ENCODE results near the gene PDXK. TPM values are rescaled to one million over a fixed set of nuclear protein-coding genes. Genes with fewer than 3 reads are reported as not detected.
A peak's percentile ranks its signal among the peaks of the same experiment; 100 is the strongest.

Gene PDXK
- total and polyA plus RNA-seq, 5 experiments from 2014 or later, result 27.1 to 60.6 (median 36.0) TPM

- peak overlapping the region in 2 of 10 donors; percentile 43 to 56 for H3K27ac Mint-ChIP-seq
- no peak overlapping the region for H3K4me3 Mint-ChIP-seq
- peaks cover 0 to 17% (median 2%) of the 10 kb centered on the region in 4 donors for H3K4me1 Mint-ChIP-seq
- H3K9me3 Mint-ChIP-seq, result no peaks in the 10 kb centered on the region
- peaks cover 0 to 53% (median 5%) of the 10 kb centered on the region in 3 donors for H3K36me3 Mint-ChIP-seq
- POLR2A ChIA-PET, result no interaction called here
- peak in 1 of 2 donors; percentile 14 for ATAC-seq
- DNase-seq, result no peak
- no peaks in the 10 kb centered on the region for H3K27me3 Mint-ChIP-seq
Observed at GRCh38 chr21:43803558-43804300, 84.8 kb downstream of the PDXK start.

- ATAC-seq, result peak in 1 of 2 donors; percentile 73
- Mint-ChIP-seq H3K36me3 (peaks cover 0 to 41% (median 0%) of the 10 kb centered on the region in 3 donors), H3K4me3 (peak overlapping the region in 1 of 10 donors; percentile 53), H3K27ac (peak overlapping the region in 6 of 10 donors; percentile 22 to 81 (median 62)), H3K4me1 (peaks cover 0 to 17% (median 2%) of the 10 kb centered on the region in 4 donors), H3K27me3 (no peaks in the 10 kb centered on the region), H3K9me3 (no peaks in the 10 kb centered on the region)
- POLR2A ChIA-PET, result no interaction called here
- peak in 1 of 10 donors; percentile 43 for DNase-seq
Observed at GRCh38 chr21:43805275-43805800, 86.4 kb downstream of the PDXK start.

GRCh38 chr21:43806017-43806710 is 87.2 kb downstream of the PDXK start:
- POLR2A ChIA-PET, result no interaction called here

GRCh38 chr21:43808367-43808766 is 89.4 kb downstream of the PDXK start:
- Mint-ChIP-seq H3K36me3 (peaks cover 0 to 16% (median 0%) of the 10 kb centered on the region in 3 donors), H3K4me1 (peaks cover 8 to 25% (median 12%) of the 10 kb centered on the region in 4 donors), H3K27me3 (no peaks in the 10 kb centered on the region), H3K9me3 (no peaks in the 10 kb centered on the region), H3K4me3 (no peak overlapping the region), H3K27ac (no peak overlapping the region)
- POLR2A ChIA-PET, result no interaction called here
- DNase-seq, result no peak
- ATAC-seq, result no peak

More at GRCh38 chr21:43806017-43806710, 87.2 kb downstream of the PDXK start:
- H3K36me3 Mint-ChIP-seq, result peaks cover 0 to 35% (median 0%) of the 10 kb centered on the region in 3 donors
- H3K27me3 Mint-ChIP-seq, result no peaks in the 10 kb centered on the region
- peaks cover 6 to 21% (median 8%) of the 10 kb centered on the region in 4 donors for H3K4me1 Mint-ChIP-seq
- H3K27ac Mint-ChIP-seq, result peak overlapping the region in 6 of 10 donors; percentile 20 to 81 (median 54)
- ATAC-seq, result no peak
- H3K4me3 Mint-ChIP-seq, result no peak overlapping the region
- DNase-seq, result no peak
- no peaks in the 10 kb centered on the region for H3K9me3 Mint-ChIP-seq

- DNase-seq (no peak), ATAC-seq (no peak)
- Mint-ChIP-seq H3K27me3 (no peaks in the 10 kb centered on the region), H3K4me3 (no peak overlapping the region), H3K4me1 (peaks cover 8 to 25% (median 12%) of the 10 kb centered on the region in 4 donors), H3K27ac (no peak overlapping the region), H3K36me3 (peaks cover 0 to 13% (median 0%) of the 10 kb centered on the region in 3 donors), H3K9me3 (no peaks in the 10 kb centered on the region)
- POLR2A ChIA-PET, result no interaction called here
Observed at GRCh38 chr21:43808832-43809251, 89.9 kb downstream of the PDXK start.

GRCh38 chr21:43809346-43809799 is 90.4 kb downstream of the PDXK start:
- no peak for DNase-seq
- Mint-ChIP-seq H3K9me3 (no peaks in the 10 kb centered on the region), H3K36me3 (peaks cover 0 to 10% (median 0%) of the 10 kb centered on the region in 3 donors), H3K4me1 (peaks cover 8 to 25% (median 12%) of the 10 kb centered on the region in 4 donors), H3K27ac (peak overlapping the region in 1 of 10 donors; percentile 65), H3K27me3 (no peaks in the 10 kb centered on the region), H3K4me3 (no peak overlapping the region)
- ATAC-seq, result no peak
- POLR2A ChIA-PET, result no interaction called here

- POLR2A ChIA-PET, result interaction anchor here (1.0 to 1.9 kb wide), 4 partner anchors 111 to 168 kb away, joined by 3 to 10 read pairs (median 4); no protein-coding TSS in a partner anchor
- H3K4me3 Mint-ChIP-seq, result no peak overlapping the region
- DNase-seq (no peak), ATAC-seq (no peak)
- peaks cover 10 to 27% (median 17%) of the 10 kb centered on the region in 4 donors for H3K4me1 Mint-ChIP-seq
- H3K9me3 Mint-ChIP-seq, result no peaks in the 10 kb centered on the region
- peaks cover 0 to 10% (median 0%) of the 10 kb centered on the region in 3 donors for H3K36me3 Mint-ChIP-seq
- H3K27ac Mint-ChIP-seq, result peak overlapping the region in 1 of 10 donors; percentile 15
- H3K27me3 Mint-ChIP-seq, result no peaks in the 10 kb centered on the region
Observed at GRCh38 chr21:43809853-43810504, 91.0 kb downstream of the PDXK start.

GRCh38 chr21:43810505-43811261 is 91.8 kb downstream of the PDXK start:
- ATAC-seq (peak; percentile 91 to 94), DNase-seq (peak; percentile 75 to 93 (median 86))
- Mint-ChIP-seq H3K4me3 (peak overlapping the region in 4 of 10 donors; percentile 1 to 59 (median 41)), H3K36me3 (peaks cover 0 to 8% (median 0%) of the 10 kb centered on the region in 3 donors), H3K27ac (peak overlapping the region in 8 of 10 donors; percentile 36 to 82 (median 73)), H3K9me3 (no peaks in the 10 kb centered on the region), H3K4me1 (peaks cover 10 to 23% (median 17%) of the 10 kb centered on the region in 4 donors), H3K27me3 (no peaks in the 10 kb centered on the region)
- POLR2A ChIA-PET, result interaction anchor here (1.0 to 1.9 kb wide), 6 partner anchors 21 to 167 kb away, joined by 3 to 10 read pairs (median 4); partner anchors contain the start of gene RRP1

GRCh38 chr21:43811262-43812105 is 92.6 kb downstream of the PDXK start:
- peaks cover 0 to 3% (median 0%) of the 10 kb centered on the region in 3 donors for H3K36me3 Mint-ChIP-seq
- POLR2A ChIA-PET, result interaction anchor here (1.0 to 1.9 kb wide), 6 partner anchors 22 to 167 kb away, joined by 3 to 10 read pairs (median 4); partner anchors contain the start of gene RRP1

More at GRCh38 chr21:43811262-43812105, 92.6 kb downstream of the PDXK start:
- H3K9me3 Mint-ChIP-seq, result no peaks in the 10 kb centered on the region
- ATAC-seq (no peak), DNase-seq (no peak)
- peaks cover 10 to 23% (median 14%) of the 10 kb centered on the region in 4 donors for H3K4me1 Mint-ChIP-seq
- no peaks in the 10 kb centered on the region for H3K27me3 Mint-ChIP-seq
- H3K27ac Mint-ChIP-seq, result peak overlapping the region in 1 of 10 donors; percentile 66
- peak overlapping the region in 3 of 10 donors; percentile 24 to 59 (median 58) for H3K4me3 Mint-ChIP-seq

All from naive thymus-derived CD8-positive, alpha-beta T cell (primary cell).